ENCODE measurements around the gene TFR2. TPM values are rescaled to one million over a fixed set of nuclear protein-coding genes. Genes with fewer than 3 reads are reported as not detected.

Gene TFR2
- total RNA-seq, 2 donors from 2014 or later: 0.29 to 0.79 TPM

- ATAC-seq (no peak), DNase-seq (no peak)
- intact Hi-C loops (cut with DNase I): no loop called here
Observed at GRCh38 chr7:100582650-100583049, 58.7 kb downstream of the TFR2 start.

GRCh38 chr7:100582041-100582579, 59.2 kb downstream of the TFR2 start:
- intact Hi-C loops (cut with DNase I): no loop called here
- no peak for ATAC-seq
- DNase-seq: no peak

- no peak for ATAC-seq
- intact Hi-C loops (cut with DNase I): no loop called here
- no peak for DNase-seq
Observed at GRCh38 chr7:100580466-100581283, 60.7 kb downstream of the TFR2 start.

- intact Hi-C loops (cut with DNase I): loop anchor here in 1 of 2 donors (10.0 kb wide), 1 partner anchor 106 kb away; no protein-coding TSS in a partner anchor
- ATAC-seq (no peak), DNase-seq (no peak)
Observed at GRCh38 chr7:100578246-100579183, 62.8 kb downstream of the TFR2 start.

- intact Hi-C loops (cut with DNase I): loop anchor here in 1 of 2 donors (10.0 kb wide), 1 partner anchor 107 kb away; no protein-coding TSS in a partner anchor
- DNase-seq: no peak
- no peak for ATAC-seq
Observed at GRCh38 chr7:100577507-100577906, 63.8 kb downstream of the TFR2 start.

GRCh38 chr7:100577103-100577502, 64.2 kb downstream of the TFR2 start:
- intact Hi-C loops (cut with DNase I): loop anchor here in 1 of 2 donors (10.0 kb wide), 1 partner anchor 108 kb away; no protein-coding TSS in a partner anchor
- no peak for ATAC-seq
- no peak for DNase-seq

- DNase-seq: no peak
- ATAC-seq: no peak
- intact Hi-C loops (cut with DNase I): loop anchor here in 1 of 2 donors (10.0 kb wide), 1 partner anchor 108 kb away; no protein-coding TSS in a partner anchor
Observed at GRCh38 chr7:100576384-100576993, 64.9 kb downstream of the TFR2 start.

- ATAC-seq: no peak
- intact Hi-C loops (cut with DNase I): loop anchor here in 1 of 2 donors (10.0 kb wide), 1 partner anchor 109 kb away; no protein-coding TSS in a partner anchor
Observed at GRCh38 chr7:100575746-100576383, 65.5 kb downstream of the TFR2 start.

GRCh38 chr7:100575206-100575631, 66.1 kb downstream of the TFR2 start:
- intact Hi-C loops (cut with DNase I): loop anchor here in 1 of 2 donors (10.0 kb wide), 1 partner anchor 110 kb away; no protein-coding TSS in a partner anchor
- no peak for ATAC-seq
- DNase-seq: no peak

More at GRCh38 chr7:100575746-100576383, 65.5 kb downstream of the TFR2 start:
- no peak for DNase-seq

- intact Hi-C loops (cut with DNase I): loop anchor here in 1 of 2 donors (10.0 kb wide), 1 partner anchor 110 kb away; no protein-coding TSS in a partner anchor
- DNase-seq (no peak), ATAC-seq (no peak)
Observed at GRCh38 chr7:100574362-100575205, 66.8 kb downstream of the TFR2 start.

GRCh38 chr7:100573691-100574361, 67.5 kb downstream of the TFR2 start, which contains the start of gene SAP25:
TSS of gene SAP25 (minus strand) at chr7:100573900. CDS start at chr7:100573742, 158 bp downstream.
- ATAC-seq: no peak
- intact Hi-C loops (cut with DNase I): loop anchor here in 1 of 2 donors (10.0 kb wide), 1 partner anchor 111 kb away; no protein-coding TSS in a partner anchor
- no peak for DNase-seq

GRCh38 chr7:100572949-100573675, 68.2 kb downstream of the TFR2 start:
- intact Hi-C loops (cut with DNase I): loop anchor here in 1 of 2 donors (10.0 kb wide), 1 partner anchor 112 kb away; no protein-coding TSS in a partner anchor
- ATAC-seq: no peak
- DNase-seq: no peak

- ATAC-seq: no peak
- intact Hi-C loops (cut with DNase I): loop anchor here in 1 of 2 donors (10.0 kb wide), 1 partner anchor 112 kb away; no protein-coding TSS in a partner anchor
- no peak for DNase-seq
Observed at GRCh38 chr7:100572281-100572948, 68.9 kb downstream of the TFR2 start.

GRCh38 chr7:100571829-100572116, 69.6 kb downstream of the TFR2 start:
- DNase-seq (no peak), ATAC-seq (no peak)
- intact Hi-C loops (cut with DNase I): loop anchor here in 1 of 2 donors (10.0 kb wide), 1 partner anchor 113 kb away; no protein-coding TSS in a partner anchor

Data from left cardiac atrium (tissue), 4 donors.